PC-3 (cell line): Measurements from ENCODE around the gene PIM1.

Experiments used
- CTCF ChIP-seq: fragments of 300-600 bp; sonication (generic); conservative IDR thresholded peaks from 2 replicates; pipeline ENCODE4 v1.5.1; 2017; ENCODE audit warnings: antibody characterized with exemption, low read depth, mild to moderate bottlenecking, low read length
- EZH2phosphoT487 ChIP-seq: fragments of 300-600 bp; sonication (generic); IDR thresholded peaks from 2 replicates; pipeline ENCODE4 v1.6.1; 2018; ENCODE audit warnings: mild to moderate bottlenecking, antibody characterized with exemption, low read length, borderline replicate concordance

- TF ChIP-seq CTCF (no peak), EZH2phosphoT487 (no peak)
These were observed 38.6 kb upstream of the PIM1 start for GRCh38 chr6:37131104-37131959.
